IMR-90 (cell line): ENCODE measurements around the gene GDPD1. TPM values are rescaled to one million over a fixed set of nuclear protein-coding genes. Genes with fewer than 3 reads are reported as not detected.

Experiments used
- ATAC-seq: fragments of 200-7000 bp; cut with Tn5 transposase; 2 replicates; pipeline ENCODE4 v1.9.1; 2020; ENCODE audit warnings: low read depth, mild to moderate bottlenecking, moderate library complexity
- BruUV-seq: library from RNA; stranded (reverse); fragments of 400-500 nt; replicated peaks from 2 replicates; lab custom pipeline; 2021; lab: Mats Ljungman, UMichigan
- CTCF ChIA-PET: fragments of 300-600 bp; formaldehyde crosslinking; extraction: SDS; loops from one replicate; lab custom pipeline; 2021; ENCODE audit warnings: antibody characterized with exemption; lab: Yijun Ruan, JAX
- POLR2A ChIA-PET: fragments of 300-600 bp; sonication (Branson Sonifier 250); formaldehyde crosslinking; loops from one replicate; lab custom pipeline; 2022; ENCODE audit warnings: antibody characterized with exemption; ENCODE audit not compliant: unreplicated experiment; lab: Charles Lee
- DNase-seq: peaks from one replicate; pipeline ENCODE4 v3.0.0; 2013
- H2AFZ ChIP-seq: replicated peaks from 2 replicates; pipeline ENCODE3; 2013; ENCODE audit warnings: low read length, mild to moderate bottlenecking; ENCODE audit not compliant: poor library complexity
- H2AK5ac ChIP-seq: 2 replicates; pipeline ENCODE4 v1.6.1; 2013; ENCODE audit warnings: low read depth, low read length, inconsistent platforms
- H2AK9ac ChIP-seq: replicated peaks from 2 replicates; pipeline ENCODE3; 2013; ENCODE audit warnings: mild to moderate bottlenecking, low read depth, low read length, moderate library complexity; ENCODE audit not compliant: poor library complexity
- H2BK120ac ChIP-seq: 2 replicates; pipeline ENCODE4 v1.6.1; 2013; ENCODE audit warnings: low read depth, low read length, inconsistent platforms
- H2BK15ac ChIP-seq: 3 replicates; pipeline ENCODE4 v1.6.1; 2013; ENCODE audit warnings: low read depth, low read length, inconsistent platforms
- H2BK20ac ChIP-seq: 2 replicates; pipeline ENCODE4 v1.6.1; 2013; ENCODE audit warnings: low read depth, mild to moderate bottlenecking, inconsistent platforms, low read length, moderate library complexity
- H2BK5ac ChIP-seq: 2 replicates; pipeline ENCODE4 v1.6.1; 2013; ENCODE audit warnings: mild to moderate bottlenecking, low read depth, low read length, inconsistent platforms; ENCODE audit not compliant: poor library complexity, severe bottlenecking
- H3K14ac ChIP-seq: replicated peaks from 2 replicates; pipeline ENCODE4 v1.6.1; 2013; ENCODE audit warnings: low read depth, low read length, inconsistent platforms
- H3K18ac ChIP-seq: 2 replicates; pipeline ENCODE4 v1.6.1; 2013; ENCODE audit warnings: low read depth, low read length, control low read depth
- H3K23ac ChIP-seq: 2 replicates; pipeline ENCODE4 v1.6.1; 2013; ENCODE audit warnings: low read depth, low read length, inconsistent platforms
- H3K27ac ChIP-seq: 2 replicates; pipeline ENCODE4 v1.5.1; 2013; ENCODE audit warnings: mild to moderate bottlenecking, control low read depth, low read length; ENCODE audit not compliant: insufficient read depth
- H3K27me3 ChIP-seq: 2 replicates; pipeline ENCODE4 v1.6.1; 2013; ENCODE audit warnings: low read length; ENCODE audit not compliant: control insufficient read depth, insufficient read depth
- H3K36me3 ChIP-seq: 2 replicates; pipeline ENCODE4 v1.6.1; 2013; ENCODE audit warnings: low read length, mixed read lengths; ENCODE audit not compliant: control insufficient read depth, insufficient read depth
- H3K4ac ChIP-seq: 2 replicates; pipeline ENCODE4 v1.6.1; 2013; ENCODE audit warnings: low read depth, low read length, inconsistent platforms
- H3K4me1 ChIP-seq: 2 replicates; pipeline ENCODE4 v1.6.1; 2013; ENCODE audit warnings: low read length, mixed read lengths; ENCODE audit not compliant: control insufficient read depth, insufficient read depth
- H3K4me2 ChIP-seq: 2 replicates; pipeline ENCODE4 v1.6.1; 2013; ENCODE audit warnings: low read depth, mild to moderate bottlenecking, control low read depth, low read length, moderate library complexity
- H3K4me3 ChIP-seq: 2 replicates; pipeline ENCODE4 v1.5.1; 2013; ENCODE audit warnings: low read depth, mild to moderate bottlenecking, control low read depth, low read length, moderate library complexity; ENCODE audit not compliant: insufficient read depth
- H3K56ac ChIP-seq: 2 replicates; pipeline ENCODE4 v1.6.1; 2013; ENCODE audit warnings: low read length, inconsistent platforms; ENCODE audit not compliant: insufficient read depth; ENCODE audit errors: extremely low read depth
- H3K79me1 ChIP-seq, 2 experiments: 2 replicates each; pipeline ENCODE4 v1.6.1; 2013; ENCODE audit warnings: low read length in 2 of 2, inconsistent platforms in 1 of 2, low read depth in 1 of 2
- H3K9ac ChIP-seq: 2 replicates; pipeline ENCODE4 v1.6.1; 2013; ENCODE audit warnings: low read depth, low read length, control low read depth
- H3K9me1 ChIP-seq: 2 replicates; pipeline ENCODE4 v1.6.1; 2013; ENCODE audit warnings: low read length, inconsistent platforms; ENCODE audit not compliant: insufficient read depth
- H3K9me3 ChIP-seq: 2 replicates; pipeline ENCODE4 v1.6.1; 2013; ENCODE audit warnings: low read length; ENCODE audit not compliant: control insufficient read depth, insufficient read depth
- H4K20me1 ChIP-seq: 2 replicates; pipeline ENCODE4 v1.6.1; 2013; ENCODE audit warnings: low read length, inconsistent platforms; ENCODE audit not compliant: insufficient read depth
- H4K5ac ChIP-seq: 2 replicates; pipeline ENCODE4 v1.6.1; 2013; ENCODE audit warnings: mild to moderate bottlenecking, low read depth, low read length, control low read depth
- H4K8ac ChIP-seq, 2 experiments: 2 replicates each; pipeline ENCODE4 v1.6.1; 2013; ENCODE audit warnings: low read depth in 2 of 2, low read length in 2 of 2, control low read depth in 1 of 2, inconsistent platforms in 1 of 2
- H4K91ac ChIP-seq: 2 replicates; pipeline ENCODE4 v1.6.1; 2013; ENCODE audit warnings: low read depth, low read length, inconsistent platforms; ENCODE audit not compliant: insufficient read depth
- BHLHE40 ChIP-seq: fragments of 150-350 bp; IDR thresholded peaks from 2 replicates; pipeline ENCODE4 v1.6.1; 2016; ENCODE audit warnings: mild to moderate bottlenecking, low read depth, low read length
- CEBPB ChIP-seq: IDR thresholded peaks from 2 replicates; pipeline ENCODE4 v1.6.1; 2012; ENCODE audit warnings: low read depth, low read length, improper control_type of control experiment
- CHD1 ChIP-seq: IDR thresholded peaks from 2 replicates; pipeline ENCODE4 v1.6.1; 2012; ENCODE audit warnings: low read depth, low read length, improper control_type of control experiment
- CTCF ChIP-seq: conservative IDR thresholded peaks from 2 replicates; pipeline ENCODE4 v1.5.1; 2012; ENCODE audit warnings: mild to moderate bottlenecking, low read depth, low read length, improper control_type of control experiment
- FOS ChIP-seq: fragments of 150-350 bp; IDR thresholded peaks from 2 replicates; pipeline ENCODE4 v1.6.1; 2016; ENCODE audit warnings: low read depth, low read length
- MAFK ChIP-seq: IDR thresholded peaks from 2 replicates; pipeline ENCODE4 v1.6.1; 2012; ENCODE audit warnings: low read depth, low read length, improper control_type of control experiment
- MAZ ChIP-seq: IDR thresholded peaks from 2 replicates; pipeline ENCODE4 v1.6.1; 2012; ENCODE audit warnings: low read depth, mild to moderate bottlenecking, low read length, improper control_type of control experiment, moderate library complexity, borderline replicate concordance
- MXI1 ChIP-seq: IDR thresholded peaks from 2 replicates; pipeline ENCODE4 v1.6.1; 2012; ENCODE audit warnings: low read depth, mild to moderate bottlenecking, low read length, moderate library complexity, borderline replicate concordance
- NFE2L2 ChIP-seq: fragments of 150-350 bp; IDR thresholded peaks from 2 replicates; pipeline ENCODE4 v1.6.1; 2016; ENCODE audit warnings: low read depth, mild to moderate bottlenecking, low read length
- POLR2A ChIP-seq: IDR thresholded peaks from 2 replicates; pipeline ENCODE4 v1.6.1; 2012; ENCODE audit warnings: mild to moderate bottlenecking, low read depth, low read length
- RAD21 ChIP-seq: IDR thresholded peaks from 2 replicates; pipeline ENCODE4 v1.6.1; 2012; ENCODE audit warnings: low read length, improper control_type of control experiment
- RCOR1 ChIP-seq: IDR thresholded peaks from 2 replicates; pipeline ENCODE4 v1.6.1; 2012; ENCODE audit warnings: mild to moderate bottlenecking, low read length, improper control_type of control experiment; ENCODE audit not compliant: insufficient replicate concordance
- RFX5 ChIP-seq: IDR thresholded peaks from 2 replicates; pipeline ENCODE4 v1.8.0; 2012; ENCODE audit warnings: low read depth, mild to moderate bottlenecking, low read length, moderate library complexity
- SMC3 ChIP-seq: fragments of 150-350 bp; IDR thresholded peaks from 2 replicates; pipeline ENCODE4 v1.6.1; 2016; ENCODE audit warnings: low read depth, mild to moderate bottlenecking, antibody characterized with exemption, low read length, moderate library complexity
- USF2 ChIP-seq: fragments of 150-350 bp; IDR thresholded peaks from 2 replicates; pipeline ENCODE4 v1.6.1; 2017; ENCODE audit warnings: mild to moderate bottlenecking, antibody characterized with exemption, low read length, low read depth
- WGBS, 2 experiments: methylation state at CpG; one replicate each; pipeline versions ENCODE4 v1.1.5 to v1.1.7; 2013; ENCODE audit warnings: missing lambda C conversion rate in 2 of 2; ENCODE audit not compliant: insufficient read length in 1 of 2; ENCODE audit errors: extremely low coverage in 2 of 2; 5-methylcytosine and 5-hydroxymethylcytosine counted together
- dilution Hi-C: fragments of 300-500 bp; cut with HindIII; formaldehyde crosslinking; loops from one replicate; pipeline ENCODE4 v1.14.3; 2018; ENCODE audit warnings: low sequenced_read_pairs; ENCODE audit not compliant: unreplicated experiment
- in situ Hi-C: fragments of 300-500 bp; cut with MboI; formaldehyde crosslinking; loops from 3 replicates; pipeline ENCODE4 v1.14.3; 2019; ENCODE audit warnings: low sequenced_read_pairs, inconsistent platforms, mixed read lengths
- intact Hi-C: fragments of 100-400 bp; cut with micrococcal nuclease; formaldehyde crosslinking; loops from 2 replicates; pipeline ENCODE4 v1.10.0; 2022
- polyA plus RNA-seq, 3 experiments: library from polyadenylated mRNA; depleted of rRNA; stranded (reverse); fragments of >200 nt; gene quantifications; 2 replicates each; pipeline ENCODE4 v1.2.3, GENCODE V29; 2012; ENCODE audit warnings: low replicate concordance in 1 of 3
- total RNA-seq: library from RNA; depleted of rRNA; stranded (reverse); fragments of >200 nt; gene quantifications from 2 replicates; pipeline ENCODE4 v1.2.3, GENCODE V29; 2012
- TF ChIP-seq, protein P1 (sequence below): fragments of 150-350 bp; IDR thresholded peaks from 2 replicates; pipeline ENCODE4 v1.6.1; 2016; ENCODE audit warnings: low read depth, mild to moderate bottlenecking, low read length, moderate library complexity, borderline replicate concordance

GDPD1 gene
- total and polyA plus RNA-seq, 2 of the 4 experiments (the other 2 are of a cell fraction), result 0.72 to 0.84 TPM

DNA sequence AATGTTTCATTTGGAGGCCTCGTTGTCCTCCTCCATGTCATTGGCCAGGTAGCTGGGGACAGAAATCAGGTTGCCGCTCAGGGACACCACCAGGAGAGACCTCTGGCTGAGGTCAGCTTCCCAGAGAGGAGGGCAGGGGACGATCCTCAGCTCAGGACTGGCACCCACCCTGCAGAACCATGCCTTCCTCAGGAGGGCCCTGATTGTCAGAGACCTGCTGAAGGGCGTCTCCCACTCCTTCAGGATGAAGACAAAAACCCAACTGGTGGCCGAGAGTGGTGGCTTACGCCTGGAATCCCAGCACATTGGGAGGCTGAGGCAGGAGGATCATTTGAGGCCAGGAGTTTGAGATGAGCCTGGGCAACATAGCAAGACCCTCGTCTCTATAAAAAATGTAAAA, 45.2 kb upstream of the GDPD1 start:
- Histone ChIP-seq H2BK15ac (no peak overlapping the region), H2AK9ac (no peak overlapping the region), H2BK120ac (no peak overlapping the region), H3K4me3 (no peak overlapping the region), H2BK5ac (no peak overlapping the region), H4K20me1 (no peaks in the 10 kb centered on the region), H3K27ac (no peak overlapping the region), H4K91ac (no peak overlapping the region), H2AK5ac (no peak overlapping the region), H3K18ac (no peak overlapping the region), H3K9me1 (0 out of 2 replicates have a peak, but pooled peaks cover 5% of the 10 kb centered on the region), H3K79me1 (peaks cover 23 to 52% of the 10 kb centered on the region in 2 experiments), H3K9me3 (no peaks in the 10 kb centered on the region), H3K4me1 (no peaks in the 10 kb centered on the region), H3K4ac (no peak overlapping the region), H3K23ac (no peak overlapping the region), H4K5ac (no peak overlapping the region), H3K27me3 (no peaks in the 10 kb centered on the region), H2BK20ac (no peak overlapping the region), H3K56ac (no peak overlapping the region), H3K14ac (no peak overlapping the region), H3K9ac (no peak overlapping the region), H3K4me2 (no peak overlapping the region), H4K8ac (no peak overlapping the region), H2AFZ (no peak overlapping the region), H3K36me3 (peaks cover 7% of the 10 kb centered on the region)
- in situ Hi-C loops (no loop called here), dilution Hi-C loops (no loop called here), intact Hi-C loops (no loop called here)
- WGBS, 2 experiments, result 100% methylated on average over 4 of the region's 7 CpGs; no CpG with 5 or more reads in 1 of the 2 experiments
- no TSS peak for BruUV-seq
- ChIA-PET CTCF (no interaction called here), POLR2A (no interaction called here)
- ATAC-seq, result no peak
- no peak for DNase-seq
- no peak for TF ChIP-seq CTCF
- no peak for TF ChIP-seq BHLHE40
- TF ChIP-seq MXI1, result no peak
- TF ChIP-seq CHD1, result no peak
- no peak for TF ChIP-seq SMC3
- no peak for TF ChIP-seq RAD21
- no peak for TF ChIP-seq CEBPB
- TF ChIP-seq MAFK, result no peak
- no peak for TF ChIP-seq FOS
- no peak for TF ChIP-seq USF2
- TF ChIP-seq MAZ, result no peak
- TF ChIP-seq, protein P1, sequence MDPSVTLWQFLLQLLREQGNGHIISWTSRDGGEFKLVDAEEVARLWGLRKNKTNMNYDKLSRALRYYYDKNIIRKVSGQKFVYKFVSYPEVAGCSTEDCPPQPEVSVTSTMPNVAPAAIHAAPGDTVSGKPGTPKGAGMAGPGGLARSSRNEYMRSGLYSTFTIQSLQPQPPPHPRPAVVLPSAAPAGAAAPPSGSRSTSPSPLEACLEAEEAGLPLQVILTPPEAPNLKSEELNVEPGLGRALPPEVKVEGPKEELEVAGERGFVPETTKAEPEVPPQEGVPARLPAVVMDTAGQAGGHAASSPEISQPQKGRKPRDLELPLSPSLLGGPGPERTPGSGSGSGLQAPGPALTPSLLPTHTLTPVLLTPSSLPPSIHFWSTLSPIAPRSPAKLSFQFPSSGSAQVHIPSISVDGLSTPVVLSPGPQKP, result no peak
- TF ChIP-seq RFX5, result no peak
- no peak for TF ChIP-seq NFE2L2
- TF ChIP-seq POLR2A, result no peak
- no peak for TF ChIP-seq RCOR1
